Stimulated activated CD4-positive, alpha-beta T cell treated with anti-CD3 and anti-CD28 coated beads, Interleukin-2, amount 100 ng/mL, for 4 hours (primary cell): ENCODE data around the gene PSENEN.

Source experiments
- DNase-seq: peaks from one replicate; pipeline ENCODE4 v3.0.0-alpha.2; 2020; ENCODE audit warnings: low read depth

PSENEN gene

DNA sequence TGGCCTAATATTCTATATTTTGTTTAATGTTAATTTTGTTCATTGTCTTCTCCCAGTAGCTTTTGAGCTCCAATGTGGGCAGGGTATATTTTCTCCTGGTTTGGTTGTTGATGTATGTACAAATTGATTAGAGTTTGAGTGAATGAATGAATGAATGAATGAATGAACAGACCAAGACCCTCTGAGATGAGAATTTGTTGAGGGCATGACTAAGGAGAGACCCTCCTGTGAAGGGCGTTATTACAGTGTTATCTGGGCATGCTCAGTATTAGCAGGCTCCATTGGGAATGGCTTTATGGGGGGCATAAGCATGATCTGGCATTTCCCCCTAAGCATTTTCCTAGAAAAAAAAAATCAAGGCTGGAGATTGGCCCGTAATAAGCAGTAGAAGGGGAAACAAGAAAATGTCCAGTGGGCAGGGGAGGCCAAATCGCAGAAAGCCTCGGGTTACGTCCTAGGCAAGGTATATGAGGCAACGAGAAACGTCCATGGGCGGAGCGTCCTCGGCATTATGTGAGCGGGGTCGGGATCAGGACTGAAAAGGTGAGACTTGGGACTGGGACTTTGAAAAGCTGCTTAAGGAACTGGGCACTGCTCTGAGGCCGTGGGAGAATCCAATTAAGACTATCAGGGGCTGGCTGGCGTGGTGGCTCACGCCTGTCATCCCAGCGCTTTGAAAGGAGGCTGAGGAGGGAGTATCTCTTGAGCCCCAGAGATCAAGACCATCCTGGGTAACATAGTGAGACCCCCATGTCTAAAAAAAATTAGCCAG lies 29.0 kb downstream of the PSENEN start:
- no peak for DNase-seq

DNA sequence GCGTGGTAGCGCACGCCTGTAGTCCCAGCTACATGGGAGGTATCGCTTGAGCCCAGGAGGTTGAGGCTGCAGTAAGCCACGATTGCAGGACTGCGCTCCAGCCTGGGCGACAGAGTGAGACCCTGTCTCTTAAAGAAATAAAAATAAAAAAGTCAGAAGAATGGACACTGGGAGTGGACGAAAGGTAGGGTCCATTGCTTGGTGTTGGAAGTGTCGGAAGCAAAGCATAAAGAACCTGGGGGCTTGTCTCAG lies 29.5 kb downstream of the PSENEN start:
- DNase-seq = no peak

DNA sequence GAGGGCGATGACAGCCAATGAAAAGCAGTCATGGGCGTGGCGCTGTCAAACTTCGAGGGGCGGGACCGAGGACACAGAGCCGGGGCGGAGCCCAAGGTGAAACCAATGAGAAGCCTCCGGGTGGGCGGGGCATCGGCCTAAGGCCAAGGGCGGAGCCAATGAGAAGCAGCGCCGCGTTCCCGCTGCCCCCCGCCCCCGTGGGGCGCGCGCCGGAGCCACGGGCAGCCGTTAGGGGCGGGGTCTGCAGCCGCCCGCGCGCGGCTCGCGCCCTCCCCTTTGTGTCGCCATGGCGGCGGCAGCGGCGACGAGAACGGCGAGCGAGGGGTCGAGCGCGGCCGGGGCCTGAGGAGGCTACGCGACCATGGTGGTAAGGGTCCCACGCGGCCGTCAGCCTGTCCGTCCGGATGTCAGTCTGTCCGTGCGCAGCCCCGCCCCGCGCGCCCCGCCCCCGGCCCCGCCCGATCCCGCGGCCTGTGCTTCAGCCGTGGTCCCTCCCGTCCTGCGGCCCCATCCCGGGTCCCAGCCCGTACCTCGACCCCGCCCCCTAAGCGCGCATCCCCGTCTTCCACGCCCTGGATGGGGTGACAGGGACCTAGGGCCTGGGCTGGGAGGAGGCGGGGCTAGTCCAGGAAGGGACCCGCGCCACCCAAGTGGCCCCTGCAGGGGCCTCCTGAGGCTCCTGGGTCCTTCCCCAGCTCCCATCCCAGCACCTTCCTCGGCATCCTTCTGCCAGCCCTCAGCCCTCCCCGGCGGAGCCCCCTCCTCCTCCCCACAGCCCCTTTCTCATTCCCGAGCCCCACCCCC lies 30.0 kb downstream of the PSENEN start, which contains the start of gene ARHGAP33:
ARHGAP33 (plus strand) TSS at position 267 of the 804 bp plus-strand sequence; CDS start at position 362, 95 bp downstream.
- DNase-seq = peak; percentile 98

DNA sequence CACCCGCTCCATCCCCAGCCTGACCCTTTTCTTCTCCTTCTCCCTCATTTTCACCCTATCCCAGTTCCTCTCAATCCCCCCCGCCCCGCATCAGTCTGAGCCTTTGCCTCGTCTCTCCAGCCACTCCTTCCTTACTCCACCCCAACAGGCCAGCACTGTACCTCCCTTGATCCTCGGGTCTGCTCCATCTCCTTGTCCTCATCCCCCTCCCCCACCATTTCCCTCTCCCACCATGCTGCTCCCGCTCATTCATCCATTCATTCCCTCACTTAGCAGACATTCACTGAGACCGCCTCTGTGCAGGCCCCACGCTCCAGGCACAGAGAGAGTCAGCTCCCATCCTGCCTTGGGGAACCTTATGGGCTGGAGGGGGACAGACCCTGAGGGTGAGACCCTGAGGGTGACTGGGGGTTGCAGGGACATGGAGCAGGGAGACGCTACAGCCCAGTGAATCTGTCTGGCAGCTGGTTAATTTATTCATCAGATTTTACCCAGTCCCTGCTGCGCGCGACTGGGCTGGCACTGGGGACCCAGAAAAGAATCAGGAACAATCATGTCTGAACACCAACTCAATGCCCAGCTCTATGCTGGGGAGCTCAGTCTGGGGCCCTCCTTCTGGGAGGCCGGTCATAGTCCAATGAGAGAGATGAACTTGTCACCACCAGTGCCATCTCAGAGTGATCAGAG lies 30.8 kb downstream of the PSENEN start:
- no peak for DNase-seq

DNA sequence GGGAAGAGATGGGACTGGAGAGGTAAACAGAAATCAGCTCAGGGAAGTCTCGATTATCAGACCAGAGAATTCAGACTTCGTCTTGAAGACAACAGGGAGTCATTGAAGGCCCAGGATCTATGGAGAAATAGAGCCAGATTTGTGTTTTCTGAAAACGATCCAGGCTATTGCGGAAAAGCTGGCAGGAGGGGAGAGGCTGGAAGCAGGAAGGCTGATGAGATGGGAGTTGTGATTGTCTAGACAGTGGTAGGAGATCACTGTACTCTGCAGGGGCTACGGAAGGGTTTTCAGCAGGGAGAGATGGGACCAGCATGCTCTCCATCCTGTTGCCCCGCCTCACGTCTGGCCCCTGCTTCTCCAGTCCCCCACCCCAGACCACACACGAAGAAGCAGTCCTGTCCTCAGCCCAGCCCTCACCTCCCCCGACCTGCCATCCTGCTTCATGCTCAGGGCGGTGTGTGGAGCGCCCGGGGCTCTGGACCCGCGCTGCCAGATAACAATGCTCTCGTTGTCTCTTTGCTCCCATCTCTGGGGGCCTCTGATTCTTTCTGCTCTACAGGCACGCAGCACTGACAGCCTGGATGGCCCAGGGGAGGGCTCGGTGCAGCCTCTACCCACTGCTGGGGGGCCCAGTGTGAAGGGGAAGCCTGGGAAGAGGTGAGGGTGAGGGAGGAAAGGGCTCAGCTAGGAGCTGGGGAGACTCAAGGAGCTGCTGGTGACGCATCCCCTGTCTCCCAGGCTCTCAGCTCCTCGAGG lies 31.8 kb downstream of the PSENEN start:
- DNase-seq = no peak

DNA sequence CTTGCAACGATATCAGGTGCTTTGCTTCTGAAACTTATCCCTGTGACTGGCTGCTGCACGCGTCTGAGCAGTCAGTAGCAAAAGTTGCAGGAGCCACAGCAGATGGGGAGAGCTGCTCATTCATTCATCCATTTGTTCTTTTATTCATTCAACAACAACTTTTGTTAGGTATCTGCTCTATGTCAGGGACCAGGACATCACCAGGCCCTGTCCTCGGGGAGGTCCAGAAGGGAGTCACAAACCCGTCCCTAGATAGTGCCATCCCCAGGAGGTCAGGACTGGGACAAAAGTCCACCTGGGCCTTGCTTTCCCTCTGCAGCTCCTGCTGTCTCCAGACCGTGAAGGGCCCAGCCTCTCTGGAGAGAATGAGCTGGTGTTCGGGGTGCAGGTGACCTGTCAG lies 32.5 kb downstream of the PSENEN start:
- DNase-seq = no peak

DNA sequence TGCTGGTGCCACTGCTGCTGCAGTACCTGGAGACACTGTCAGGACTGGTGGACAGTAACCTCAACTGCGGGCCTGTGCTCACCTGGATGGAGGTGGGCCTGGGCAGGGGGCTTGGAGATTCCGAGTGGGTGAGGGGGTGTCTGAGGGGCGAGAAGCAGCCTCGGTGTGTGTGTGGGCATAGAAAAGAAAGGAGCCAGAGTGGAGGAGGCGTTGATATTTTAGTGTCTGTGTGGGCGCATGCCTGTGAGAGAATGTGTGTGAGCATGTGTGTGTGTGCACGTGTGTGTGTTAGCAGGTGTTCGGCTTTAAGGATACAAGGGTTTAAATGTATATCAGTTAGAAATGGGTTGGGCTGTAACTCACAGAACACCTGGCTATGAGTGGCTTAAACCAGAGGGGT lies 33.6 kb downstream of the PSENEN start:
- no peak for DNase-seq

DNA sequence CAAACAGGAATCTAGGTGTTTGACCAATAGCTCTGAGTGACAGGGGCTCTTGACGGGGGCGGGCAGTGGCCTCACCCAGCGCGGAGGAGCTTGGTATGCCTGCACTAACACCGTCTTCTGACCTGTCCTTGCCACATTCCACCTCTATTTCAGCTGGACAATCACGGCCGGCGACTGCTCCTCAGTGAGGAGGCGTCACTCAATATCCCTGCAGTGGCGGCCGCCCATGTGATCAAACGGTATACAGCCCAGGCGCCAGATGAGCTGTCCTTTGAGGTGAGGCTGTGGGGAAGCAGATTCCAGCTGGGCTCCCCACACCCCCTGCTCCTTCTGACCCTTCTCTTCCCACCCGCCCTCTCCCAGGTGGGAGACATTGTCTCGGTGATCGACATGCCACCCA lies 34.6 kb downstream of the PSENEN start:
- no peak for DNase-seq

DNA sequence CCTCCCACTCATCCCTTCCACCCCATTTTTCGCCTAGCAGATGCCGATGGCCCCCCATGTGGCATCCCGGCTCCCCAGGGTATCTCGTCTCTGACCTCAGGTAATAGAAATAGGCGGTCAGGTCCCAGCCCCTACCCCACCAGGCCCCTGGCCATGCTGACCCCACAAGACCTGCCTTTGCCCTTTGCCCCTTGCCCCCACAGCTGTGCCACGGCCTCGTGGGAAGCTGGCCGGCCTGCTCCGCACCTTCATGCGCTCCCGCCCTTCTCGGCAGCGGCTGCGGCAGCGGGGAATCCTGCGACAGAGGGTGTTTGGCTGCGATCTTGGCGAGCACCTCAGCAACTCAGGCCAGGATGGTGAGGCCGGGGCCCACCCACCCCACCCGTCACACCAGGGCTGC lies 35.3 kb downstream of the PSENEN start:
- no peak for DNase-seq

DNA sequence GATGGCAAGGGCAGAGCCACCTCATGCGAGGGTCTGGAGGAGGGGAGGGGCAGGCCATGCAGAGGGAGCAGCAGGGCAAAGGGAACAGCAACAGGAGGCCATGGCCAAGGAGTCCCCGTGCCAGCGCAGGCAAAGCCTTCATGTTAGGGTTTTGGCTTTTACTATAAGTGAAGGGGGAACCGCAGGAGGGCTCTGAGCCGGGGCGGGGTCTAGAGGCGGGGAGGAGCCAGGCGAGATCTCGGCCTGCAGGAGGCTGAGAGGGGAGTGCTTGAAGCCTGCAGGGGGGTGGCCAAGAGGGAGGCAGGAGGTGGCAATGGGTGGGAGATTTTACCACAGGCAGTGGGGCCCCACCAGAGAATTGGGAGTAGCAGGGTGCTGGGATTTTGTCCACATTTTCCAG lies 36.2 kb downstream of the PSENEN start:
- no peak for DNase-seq

DNA sequence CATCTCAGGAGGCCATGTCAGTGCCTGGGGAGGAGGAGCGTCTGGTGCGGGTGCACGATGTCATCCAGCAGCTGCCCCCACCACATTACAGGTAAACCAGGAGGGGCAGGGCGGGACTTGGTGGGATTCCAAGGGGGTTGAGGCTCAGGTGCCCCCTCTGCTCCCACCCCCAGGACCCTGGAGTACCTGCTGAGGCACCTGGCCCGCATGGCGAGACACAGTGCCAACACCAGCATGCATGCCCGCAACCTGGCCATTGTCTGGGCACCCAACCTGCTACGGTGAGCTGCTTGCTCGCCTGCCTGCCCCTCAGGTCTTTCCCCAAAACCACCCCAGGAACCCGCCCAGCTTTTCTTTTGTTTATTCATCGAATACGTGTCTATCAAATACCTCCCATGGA lies 37.1 kb downstream of the PSENEN start:
- DNase-seq = no peak

DNA sequence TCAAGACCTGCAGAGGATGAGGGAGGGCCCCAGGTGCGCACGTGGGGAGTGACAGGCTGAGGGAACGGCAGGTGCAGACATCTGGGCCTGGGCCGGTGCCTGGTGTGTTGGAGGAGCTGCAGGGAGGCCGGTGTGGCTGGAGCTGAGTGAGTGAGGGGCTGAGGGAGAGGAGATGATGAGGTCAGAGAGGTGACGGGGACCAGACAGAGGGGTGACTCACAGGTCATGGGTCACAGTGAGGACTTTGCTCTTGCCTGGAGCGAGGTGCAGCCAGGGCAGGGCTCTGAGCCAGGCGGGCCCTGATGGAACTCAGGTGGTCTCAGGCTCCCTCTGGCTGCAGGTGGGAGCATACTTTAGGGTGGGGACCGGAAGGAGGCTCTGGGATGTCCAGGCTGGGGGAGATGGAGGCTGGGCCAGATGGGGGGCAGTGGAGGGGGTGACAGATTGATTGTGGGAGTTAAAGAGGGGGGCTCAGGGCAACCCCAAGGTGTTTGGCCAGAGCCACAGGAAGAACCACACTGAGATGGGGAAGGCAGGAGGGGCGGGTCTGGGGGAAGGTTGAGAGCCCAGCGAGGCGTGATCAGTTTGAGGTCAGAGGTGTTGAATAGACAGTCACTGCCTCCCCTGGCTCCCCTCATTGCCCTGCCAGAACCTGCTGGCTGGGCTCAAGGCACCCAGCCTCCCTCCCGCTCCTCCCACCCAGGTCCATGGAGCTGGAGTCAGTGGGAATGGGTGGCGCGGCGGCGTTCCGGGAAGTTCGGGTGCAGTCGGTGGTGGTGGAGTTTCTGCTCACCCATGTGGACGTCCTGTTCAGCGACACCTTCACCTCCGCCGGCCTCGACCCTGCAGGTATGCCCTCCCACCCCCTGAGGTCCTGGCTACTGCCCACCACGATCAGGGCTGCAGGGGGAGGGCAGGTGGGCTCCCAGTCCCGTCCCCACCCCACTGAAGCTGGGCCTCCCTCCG lies 38.3 kb downstream of the PSENEN start:
- DNase-seq = no peak

DNA sequence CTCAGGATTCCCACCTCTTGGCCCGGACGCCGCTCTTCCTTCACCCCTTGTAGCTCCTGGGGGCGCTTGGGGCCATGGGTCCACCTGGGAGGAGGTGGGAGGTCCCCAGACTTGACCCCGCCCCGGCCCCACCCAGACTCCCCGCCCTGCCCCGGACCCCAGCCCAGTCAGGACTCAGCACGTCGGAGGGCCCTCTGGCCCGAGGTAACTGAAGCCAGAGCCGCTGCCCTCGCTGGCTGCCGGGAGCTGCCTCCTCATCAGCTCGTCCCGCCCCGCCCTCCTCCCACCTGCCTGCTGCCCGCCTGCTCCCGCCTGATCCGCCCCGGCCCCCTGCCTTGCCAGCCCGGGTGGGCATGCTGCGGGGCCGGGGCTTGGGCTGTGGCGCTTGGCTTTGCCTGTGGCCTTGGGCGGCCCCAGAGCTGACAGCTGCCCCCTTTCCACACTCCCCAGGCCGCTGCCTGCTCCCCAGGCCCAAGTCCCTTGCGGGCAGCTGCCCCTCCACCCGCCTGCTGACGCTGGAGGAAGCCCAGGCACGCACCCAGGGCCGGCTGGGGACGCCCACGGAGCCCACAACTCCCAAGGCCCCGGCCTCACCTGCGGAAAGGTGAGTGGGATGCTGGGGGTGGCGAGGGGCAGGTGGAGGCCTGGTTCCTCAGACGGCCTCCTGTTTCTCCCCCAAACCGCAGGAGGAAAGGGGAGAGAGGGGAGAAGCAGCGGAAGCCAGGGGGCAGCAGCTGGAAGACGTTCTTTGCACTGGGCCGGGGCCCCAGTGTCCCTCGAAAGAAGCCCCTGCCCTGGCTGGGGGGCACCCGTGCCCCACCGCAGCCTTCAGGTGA lies 39.3 kb downstream of the PSENEN start:
- DNase-seq = no peak

DNA sequence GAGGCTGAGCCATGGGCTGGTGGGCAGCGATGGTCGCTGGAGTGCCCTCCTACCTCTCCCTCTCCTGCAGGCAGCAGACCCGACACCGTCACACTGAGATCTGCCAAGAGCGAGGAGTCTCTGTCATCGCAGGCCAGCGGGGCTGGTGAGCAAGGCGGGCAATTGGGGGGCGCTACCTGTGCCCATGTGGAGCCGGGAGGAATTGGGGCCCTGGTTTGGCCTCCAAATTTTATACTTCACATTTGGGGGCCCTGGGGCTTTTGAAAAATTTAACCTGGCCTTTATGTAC lies 39.8 kb downstream of the PSENEN start:
- no peak for DNase-seq

DNA sequence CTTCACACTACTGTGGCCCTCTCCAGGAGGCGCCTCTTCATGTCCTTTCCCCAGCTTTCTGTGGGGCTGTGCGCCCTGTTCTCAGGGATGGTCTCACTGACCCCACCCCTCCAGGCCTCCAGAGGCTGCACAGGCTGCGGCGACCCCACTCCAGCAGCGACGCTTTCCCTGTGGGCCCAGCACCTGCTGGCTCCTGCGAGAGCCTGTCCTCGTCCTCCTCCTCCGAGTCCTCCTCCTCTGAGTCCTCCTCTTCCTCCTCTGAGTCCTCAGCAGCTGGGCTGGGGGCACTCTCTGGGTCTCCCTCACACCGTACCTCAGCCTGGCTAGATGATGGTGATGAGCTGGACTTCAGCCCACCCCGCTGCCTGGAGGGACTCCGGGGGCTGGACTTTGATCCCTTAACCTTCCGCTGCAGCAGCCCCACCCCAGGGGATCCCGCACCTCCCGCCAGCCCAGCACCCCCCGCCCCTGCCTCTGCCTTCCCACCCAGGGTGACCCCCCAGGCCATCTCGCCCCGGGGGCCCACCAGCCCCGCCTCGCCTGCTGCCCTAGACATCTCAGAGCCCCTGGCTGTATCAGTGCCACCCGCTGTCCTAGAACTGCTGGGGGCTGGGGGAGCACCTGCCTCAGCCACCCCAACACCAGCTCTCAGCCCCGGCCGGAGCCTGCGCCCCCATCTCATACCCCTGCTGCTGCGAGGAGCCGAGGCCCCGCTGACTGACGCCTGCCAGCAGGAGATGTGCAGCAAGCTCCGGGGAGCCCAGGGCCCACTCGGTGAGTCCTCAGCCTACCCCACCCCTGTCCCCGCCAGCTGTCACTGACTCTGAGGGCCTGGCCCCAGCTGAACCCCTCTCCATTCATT lies 41.1 kb downstream of the PSENEN start:
- DNase-seq = no peak

DNA sequence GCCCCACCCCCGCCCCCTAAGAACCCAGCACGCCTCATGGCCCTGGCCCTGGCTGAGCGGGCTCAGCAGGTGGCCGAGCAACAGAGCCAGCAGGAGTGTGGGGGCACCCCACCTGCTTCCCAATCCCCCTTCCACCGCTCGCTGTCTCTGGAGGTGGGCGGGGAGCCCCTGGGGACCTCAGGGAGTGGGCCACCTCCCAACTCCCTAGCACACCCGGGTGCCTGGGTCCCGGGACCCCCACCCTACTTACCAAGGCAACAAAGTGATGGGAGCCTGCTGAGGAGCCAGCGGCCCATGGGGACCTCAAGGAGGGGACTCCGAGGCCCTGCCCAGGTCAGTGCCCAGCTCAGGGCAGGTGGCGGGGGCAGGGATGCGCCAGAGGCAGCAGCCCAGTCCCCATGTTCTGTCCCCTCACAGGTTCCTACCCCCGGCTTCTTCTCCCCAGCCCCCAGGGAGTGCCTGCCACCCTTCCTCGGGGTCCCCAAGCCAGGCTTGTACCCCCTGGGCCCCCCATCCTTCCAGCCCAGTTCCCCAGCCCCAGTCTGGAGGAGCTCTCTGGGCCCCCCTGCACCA lies 41.9 kb downstream of the PSENEN start:
- no peak for DNase-seq

DNA sequence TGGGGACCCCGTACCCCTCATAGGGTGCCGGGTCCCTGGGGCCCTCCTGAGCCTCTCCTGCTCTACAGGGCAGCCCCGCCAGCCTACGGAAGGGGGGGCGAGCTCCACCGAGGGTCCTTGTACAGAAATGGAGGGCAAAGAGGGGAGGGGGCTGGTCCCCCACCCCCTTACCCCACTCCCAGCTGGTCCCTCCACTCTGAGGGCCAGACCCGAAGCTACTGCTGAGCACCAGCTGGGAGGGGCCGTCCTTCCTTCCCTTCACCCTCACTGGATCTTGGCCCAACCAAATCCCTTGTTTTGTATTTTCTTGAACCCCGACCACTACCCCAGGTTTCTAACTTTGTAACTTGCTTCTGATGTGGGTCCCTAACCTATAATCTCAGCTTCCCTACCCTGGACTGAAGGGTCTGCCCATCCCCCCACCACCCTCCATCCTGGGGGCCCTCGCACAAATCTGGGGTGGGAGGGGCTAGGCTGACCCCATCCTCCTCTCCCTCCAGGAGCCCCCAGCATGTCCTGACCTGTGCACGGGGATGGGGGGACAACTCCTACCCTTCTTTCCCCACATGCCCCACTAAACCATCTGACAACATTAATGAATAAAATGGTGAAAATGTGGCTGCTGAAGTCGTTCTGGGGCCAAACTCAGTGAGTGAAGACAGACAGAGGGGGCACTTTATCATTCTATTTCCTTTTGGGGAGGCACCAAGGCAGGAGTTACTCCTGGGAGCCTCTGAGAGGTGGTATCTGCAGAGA lies 42.9 kb downstream of the PSENEN start:
- DNase-seq = no peak

DNA sequence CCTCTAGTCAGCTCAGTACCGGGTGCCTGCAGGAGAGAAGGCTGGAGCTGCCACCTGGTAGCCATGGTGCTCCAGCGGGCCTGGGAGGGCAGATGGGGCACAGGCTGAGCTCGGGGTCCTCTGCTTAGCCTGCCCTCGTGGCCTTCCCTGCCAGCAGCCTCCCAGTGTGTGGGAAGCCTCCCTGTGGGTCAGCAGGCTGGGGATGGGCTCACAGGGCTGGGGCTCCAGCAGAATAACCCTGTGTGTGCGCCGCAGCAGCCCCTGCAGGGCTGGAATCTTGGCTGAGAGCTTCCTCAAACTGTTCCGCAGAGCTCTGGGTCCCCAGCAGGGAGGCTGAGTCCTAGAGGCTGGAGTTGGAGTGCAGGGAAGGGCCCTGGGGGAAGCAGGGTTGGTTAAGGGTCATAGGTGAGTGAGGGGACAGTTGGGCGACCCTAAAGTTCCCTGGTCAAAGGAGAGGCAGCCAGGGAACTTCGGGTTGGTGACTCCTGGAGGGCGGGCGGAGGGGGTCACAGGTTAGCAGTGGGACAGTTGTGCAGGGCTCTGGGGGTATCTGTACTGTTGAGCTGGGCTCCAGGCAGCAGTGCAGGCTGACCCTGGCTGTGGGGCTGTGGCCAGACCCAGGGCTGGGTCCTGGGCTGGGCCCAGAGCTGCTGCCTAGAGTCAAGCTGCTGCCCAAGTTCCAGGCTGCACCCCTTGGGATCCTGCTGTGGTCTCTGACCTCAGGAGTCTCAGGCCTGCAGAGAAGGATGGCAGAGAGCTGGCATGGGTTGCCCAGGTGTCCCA lies 43.9 kb downstream of the PSENEN start:
- no peak for DNase-seq
